SU-DHL-6 (cell line): ENCODE measurements around the gene AKT1S1.
A peak's percentile ranks its signal among the peaks of the same experiment; 100 is the strongest.
"Not testable (repeated sequence)": the region's sequence is repeated elsewhere in the genome, so short reads cannot be mapped to it uniquely, and the experiment has no call there.

Source experiments
- H2AFZ ChIP-seq: fragments of 200-600 bp; sonication (generic); 2 replicates; pipeline ENCODE4 v1.6.1; 2014; ENCODE audit warnings: low read depth, mild to moderate bottlenecking, moderate library complexity, mixed read lengths, antibody characterized with exemption, low read length; ENCODE audit not compliant: severe bottlenecking
- H3F3A ChIP-seq: fragments of 200-600 bp; shearing (Covaris generic); 2 replicates; pipeline ENCODE4 v1.6.0; 2016; ENCODE audit warnings: antibody characterized with exemption, mild to moderate bottlenecking; ENCODE audit not compliant: insufficient read depth
- H3K27ac ChIP-seq: fragments of 200-600 bp; sonication (generic); 2 replicates; pipeline ENCODE4 v1.5.1; 2016; ENCODE audit warnings: low read depth, mild to moderate bottlenecking, low read length, moderate library complexity, mixed read lengths
- H3K27me3 ChIP-seq: fragments of 200-600 bp; sonication (generic), shearing (Covaris generic); 2 replicates; pipeline ENCODE4 v1.6.0; 2014; ENCODE audit warnings: mild to moderate bottlenecking, low read length
- H3K36me3 ChIP-seq: fragments of 200-600 bp; sonication (generic); 2 replicates; pipeline ENCODE4 v1.6.1; 2014; ENCODE audit warnings: mild to moderate bottlenecking, low read length, mixed read lengths
- H3K4me2 ChIP-seq: fragments of 300-600, 200-600 bp; shearing (Covaris generic), sonication (generic); 2 replicates; pipeline ENCODE4 v1.6.0; 2014; ENCODE audit warnings: low read length, low read depth, mild to moderate bottlenecking; ENCODE audit not compliant: poor library complexity, severe bottlenecking
- H3K4me3 ChIP-seq: fragments of 200-600 bp; sonication (generic); 2 replicates; pipeline ENCODE4 v1.5.1; 2014; ENCODE audit warnings: antibody characterized with exemption, low read length, mild to moderate bottlenecking, mixed read lengths; ENCODE audit not compliant: insufficient read depth, poor library complexity, severe bottlenecking
- H3K79me2 ChIP-seq: fragments of 200-600 bp; sonication (generic); 2 replicates; pipeline ENCODE4 v1.6.1; 2014; ENCODE audit warnings: mild to moderate bottlenecking, low read length, moderate library complexity; ENCODE audit not compliant: insufficient read depth
- H3K9ac ChIP-seq: fragments of 200-600 bp; sonication (generic); 2 replicates; pipeline ENCODE4 v1.7.0; 2014; ENCODE audit warnings: mild to moderate bottlenecking, low read length
- H3K9me2 ChIP-seq: fragments of 200-600 bp; sonication (generic); replicated peaks from 2 replicates; pipeline ENCODE4 v1.6.1; 2014; ENCODE audit warnings: low read length; ENCODE audit not compliant: insufficient read depth
- H3K9me3 ChIP-seq: fragments of 200-600 bp; sonication (generic); 2 replicates; pipeline ENCODE4 v1.6.1; 2014; ENCODE audit warnings: low read length, mixed read lengths; ENCODE audit not compliant: insufficient read depth
- H4K20me1 ChIP-seq: fragments of 200-600 bp; sonication (generic); 2 replicates; pipeline ENCODE4 v1.6.1; 2014; ENCODE audit warnings: low read depth, mild to moderate bottlenecking, antibody characterized with exemption, low read length, moderate library complexity, mixed read lengths
- CTCF ChIP-seq: fragments of 200-600 bp; sonication (generic); IDR thresholded peaks from one replicate; pipeline ENCODE4 v1.5.1; 2017; ENCODE audit warnings: antibody characterized with exemption, mild to moderate bottlenecking, low read length, moderate library complexity; ENCODE audit not compliant: insufficient read depth, poor library complexity, severe bottlenecking
- EZH2phosphoT487 ChIP-seq: fragments of 200-600 bp; sonication (generic), shearing (Covaris generic); conservative IDR thresholded peaks from 2 replicates; pipeline ENCODE4 v1.6.1; 2018; ENCODE audit warnings: mild to moderate bottlenecking, antibody characterized with exemption, low read length, moderate library complexity, mixed read lengths

The AKT1S1 gene

GRCh38 chr19:49823472-49823871 lies 53.7 kb downstream of the AKT1S1 start:
- no peaks in the 10 kb centered on the region for H3K27me3 ChIP-seq
- peak overlapping the region; percentile 38; the same call in 1 of the 2 replicates for H3K9ac ChIP-seq
- H3K27ac ChIP-seq, result peak overlapping the region; percentile 88
- no peaks in the 10 kb centered on the region for H3K9me2 ChIP-seq
- H2AFZ ChIP-seq, result no peak overlapping the region
- TF ChIP-seq EZH2phosphoT487 (no peak), CTCF (no peak)
- H3K36me3 ChIP-seq, result no peaks in the 10 kb centered on the region
- H4K20me1 ChIP-seq, result no peaks in the 10 kb centered on the region
- no peak overlapping the region for H3K4me3 ChIP-seq
- H3F3A ChIP-seq, result peaks cover 19% of the 10 kb centered on the region
- peaks cover 57% of the 10 kb centered on the region for H3K79me2 ChIP-seq
- peak overlapping the region; percentile 54 for H3K4me2 ChIP-seq
- no peaks in the 10 kb centered on the region for H3K9me3 ChIP-seq

DNA sequence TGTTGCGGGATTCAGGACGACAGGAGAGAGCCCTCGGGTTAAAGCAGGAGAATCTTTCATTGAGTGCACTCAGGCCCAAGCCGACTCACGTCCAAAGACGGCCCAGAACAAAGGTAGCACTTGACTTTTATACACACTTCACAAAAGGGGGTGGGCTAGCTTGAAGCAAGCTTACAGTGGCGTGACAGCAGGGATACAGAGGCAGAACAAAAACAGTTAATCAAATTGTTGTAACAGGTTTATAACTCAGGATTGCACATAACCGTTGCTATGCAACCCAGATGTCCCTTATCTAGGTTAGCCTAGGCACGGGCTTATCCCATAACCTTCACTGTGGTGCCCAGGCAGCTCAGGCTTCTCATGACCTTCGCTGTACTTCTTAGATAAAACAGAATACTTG lies 57.0 kb downstream of the AKT1S1 start:
- no peaks in the 10 kb centered on the region for H3K9me2 ChIP-seq
- H3K4me3 ChIP-seq, result no peak overlapping the region
- no peak for TF ChIP-seq CTCF
- H3K79me2 ChIP-seq, result peaks cover 42% of the 10 kb centered on the region
- H4K20me1 ChIP-seq, result no peaks in the 10 kb centered on the region
- H3K36me3 ChIP-seq, result no peaks in the 10 kb centered on the region
- H3K9me3 ChIP-seq, result no peaks in the 10 kb centered on the region
- H3K27me3 ChIP-seq, result no peaks in the 10 kb centered on the region
- H3K9ac ChIP-seq, result no peak overlapping the region
- no peak overlapping the region for H3K4me2 ChIP-seq
- no peak overlapping the region for H2AFZ ChIP-seq
- H3F3A ChIP-seq, result peaks cover 25% of the 10 kb centered on the region
- H3K27ac ChIP-seq, result peak overlapping the region; percentile 25; the same call in 1 of the 2 replicates

GRCh38 chr19:49819452-49820115 lies 57.6 kb downstream of the AKT1S1 start:
- not testable (repeated sequence) for H2AFZ ChIP-seq, H3K27me3 ChIP-seq, H3K9me3 ChIP-seq, H3K36me3 ChIP-seq, H4K20me1 ChIP-seq, H3K9me2 ChIP-seq
- H3K4me2 ChIP-seq, result peak overlapping the region; percentile 76
- H3F3A ChIP-seq, result peaks cover 28% of the 10 kb centered on the region
- peak overlapping the region; percentile 81 for H3K27ac ChIP-seq
- peak overlapping the region; percentile 67 for H3K4me3 ChIP-seq
- H3K79me2 ChIP-seq, result peaks cover 37% of the 10 kb centered on the region
- H3K9ac ChIP-seq, result peak overlapping the region; percentile 85
